ENCODE results near the gene TMEM245. TPM values are rescaled to one million over a fixed set of nuclear protein-coding genes. Genes with fewer than 3 reads are reported as not detected.

TMEM245 gene
- total and polyA plus RNA-seq, 10 of the 15 experiments (the other 5 are each of a cell fraction or from before 2014, with no cell fraction given), result 7.4 to 36.1 (median 19.0) TPM

DNA sequence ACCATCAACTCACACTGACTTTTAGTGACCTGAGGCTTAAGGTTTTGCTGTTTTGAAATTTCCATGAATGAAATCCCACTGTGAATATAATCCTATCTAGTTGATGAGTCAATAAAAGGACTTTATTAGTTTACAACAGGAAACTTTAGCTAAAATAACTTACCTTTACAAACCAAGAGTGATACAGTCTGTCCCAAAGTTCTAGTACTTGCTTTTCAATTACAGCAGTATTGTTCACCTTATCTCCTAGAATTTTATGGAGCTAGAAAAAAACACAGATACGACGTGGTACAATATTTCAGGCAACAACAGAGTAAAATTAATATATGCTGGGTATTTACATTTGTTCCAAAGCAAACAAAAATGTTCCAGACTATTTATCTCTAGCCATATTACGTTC lies 59.6 kb downstream of the TMEM245 start:
- H3K79me2 ChIP-seq (ENCODE audit: control insufficient read depth, insufficient read depth, low read length), result no peaks in the 10 kb centered on the region
- no peak overlapping the region for H3K9ac ChIP-seq (ENCODE audit: control insufficient read depth, insufficient read depth, low read length)
- 100% methylated on average over 3 of the region's 3 CpGs for WGBS (ENCODE audit: insufficient coverage, insufficient replicate concordance, low lambda C conversion rate, missing lambda C conversion rate)
- H3K27me3 ChIP-seq (replicated peaks in 1 of 2; ENCODE audit: control insufficient read depth in 2 of 2, insufficient read depth in 2 of 2, low read length in 1 of 2), result no peaks in the 10 kb centered on the region
- ChIA-PET SMC1A (ENCODE audit: uncharacterized antibody, unreplicated experiment) (interaction anchor here (2.3 kb wide), 1 partner anchor 17 kb away, joined by 9 read pairs; no protein-coding TSS in a partner anchor), POLR2A (no interaction called here), CTCF (no interaction called here), RAD21 (ENCODE audit: unreplicated experiment) (no interaction called here)
- no peak overlapping the region for H3K4me2 ChIP-seq (ENCODE audit: control insufficient read depth, insufficient read depth)
- BruUV-seq (replicated peaks), result no TSS peak
- no peaks in the 10 kb centered on the region for H4K20me1 ChIP-seq (ENCODE audit: control insufficient read depth, insufficient read depth)
- peaks cover 6 to 14% of the 10 kb centered on the region in 2 experiments for H3K36me3 ChIP-seq (ENCODE audit: control insufficient read depth in 2 of 2, insufficient read depth in 2 of 2, low read length in 1 of 2)
- no peak for TF ChIP-seq STAT3 (IDR thresholded peaks at IDR 0.05; ENCODE audit: low read depth, low read length)
- TF ChIP-seq ZNF217 (IDR thresholded peaks at IDR 0.05), result no peak
- no peak for TF ChIP-seq TCF12 (IDR thresholded peaks at IDR 0.05; ENCODE audit: low read depth, low read length)
- no peak for TF ChIP-seq SMC3 (IDR thresholded peaks at IDR 0.05; ENCODE audit: borderline replicate concordance, low read length)
- no peak for TF ChIP-seq FOXM1 (IDR thresholded peaks at IDR 0.05; ENCODE audit: low read depth, low read length)
- TF ChIP-seq RB1 (IDR thresholded peaks at IDR 0.05; ENCODE audit: borderline replicate concordance), result no peak
- TF ChIP-seq, protein P1, sequence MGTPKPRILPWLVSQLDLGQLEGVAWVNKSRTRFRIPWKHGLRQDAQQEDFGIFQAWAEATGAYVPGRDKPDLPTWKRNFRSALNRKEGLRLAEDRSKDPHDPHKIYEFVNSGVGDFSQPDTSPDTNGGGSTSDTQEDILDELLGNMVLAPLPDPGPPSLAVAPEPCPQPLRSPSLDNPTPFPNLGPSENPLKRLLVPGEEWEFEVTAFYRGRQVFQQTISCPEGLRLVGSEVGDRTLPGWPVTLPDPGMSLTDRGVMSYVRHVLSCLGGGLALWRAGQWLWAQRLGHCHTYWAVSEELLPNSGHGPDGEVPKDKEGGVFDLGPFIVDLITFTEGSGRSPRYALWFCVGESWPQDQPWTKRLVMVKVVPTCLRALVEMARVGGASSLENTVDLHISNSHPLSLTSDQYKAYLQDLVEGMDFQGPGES (IDR thresholded peaks at IDR 0.05), result no peak
- TF ChIP-seq, protein P2, sequence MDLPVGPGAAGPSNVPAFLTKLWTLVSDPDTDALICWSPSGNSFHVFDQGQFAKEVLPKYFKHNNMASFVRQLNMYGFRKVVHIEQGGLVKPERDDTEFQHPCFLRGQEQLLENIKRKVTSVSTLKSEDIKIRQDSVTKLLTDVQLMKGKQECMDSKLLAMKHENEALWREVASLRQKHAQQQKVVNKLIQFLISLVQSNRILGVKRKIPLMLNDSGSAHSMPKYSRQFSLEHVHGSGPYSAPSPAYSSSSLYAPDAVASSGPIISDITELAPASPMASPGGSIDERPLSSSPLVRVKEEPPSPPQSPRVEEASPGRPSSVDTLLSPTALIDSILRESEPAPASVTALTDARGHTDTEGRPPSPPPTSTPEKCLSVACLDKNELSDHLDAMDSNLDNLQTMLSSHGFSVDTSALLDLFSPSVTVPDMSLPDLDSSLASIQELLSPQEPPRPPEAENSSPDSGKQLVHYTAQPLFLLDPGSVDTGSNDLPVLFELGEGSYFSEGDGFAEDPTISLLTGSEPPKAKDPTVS (IDR thresholded peaks at IDR 0.05; ENCODE audit: low read depth, low read length), result no peak
- no peak for TF ChIP-seq KLF5 (IDR thresholded peaks at IDR 0.05; ENCODE audit: partially characterized antibody)
- TF ChIP-seq, protein P3, sequence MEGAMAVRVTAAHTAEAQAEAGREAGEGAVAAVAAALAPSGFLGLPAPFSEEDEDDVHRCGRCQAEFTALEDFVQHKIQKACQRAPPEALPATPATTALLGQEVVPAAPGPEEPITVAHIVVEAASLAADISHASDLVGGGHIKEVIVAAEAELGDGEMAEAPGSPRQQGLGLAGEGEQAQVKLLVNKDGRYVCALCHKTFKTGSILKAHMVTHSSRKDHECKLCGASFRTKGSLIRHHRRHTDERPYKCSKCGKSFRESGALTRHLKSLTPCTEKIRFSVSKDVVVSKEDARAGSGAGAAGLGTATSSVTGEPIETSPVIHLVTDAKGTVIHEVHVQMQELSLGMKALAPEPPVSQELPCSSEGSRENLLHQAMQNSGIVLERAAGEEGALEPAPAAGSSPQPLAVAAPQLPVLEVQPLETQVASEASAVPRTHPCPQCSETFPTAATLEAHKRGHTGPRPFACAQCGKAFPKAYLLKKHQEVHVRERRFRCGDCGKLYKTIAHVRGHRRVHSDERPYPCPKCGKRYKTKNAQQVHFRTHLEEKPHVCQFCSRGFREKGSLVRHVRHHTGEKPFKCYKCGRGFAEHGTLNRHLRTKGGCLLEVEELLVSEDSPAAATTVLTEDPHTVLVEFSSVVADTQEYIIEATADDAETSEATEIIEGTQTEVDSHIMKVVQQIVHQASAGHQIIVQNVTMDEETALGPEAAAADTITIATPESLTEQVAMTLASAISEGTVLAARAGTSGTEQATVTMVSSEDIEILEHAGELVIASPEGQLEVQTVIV (IDR thresholded peaks at IDR 0.05; ENCODE audit: borderline replicate concordance, partially characterized antibody), result no peak
- no peak for TF ChIP-seq NFYB (IDR thresholded peaks at IDR 0.05; ENCODE audit: insufficient read depth, low read depth, low read length)
- TF ChIP-seq SIN3A (IDR thresholded peaks at IDR 0.05; ENCODE audit: low read depth, low read length), result no peak
- TF ChIP-seq SRF (IDR thresholded peaks at IDR 0.05; ENCODE audit: low read depth in 2 of 2, low read length in 2 of 2), result no peak
- TF ChIP-seq, protein P4, sequence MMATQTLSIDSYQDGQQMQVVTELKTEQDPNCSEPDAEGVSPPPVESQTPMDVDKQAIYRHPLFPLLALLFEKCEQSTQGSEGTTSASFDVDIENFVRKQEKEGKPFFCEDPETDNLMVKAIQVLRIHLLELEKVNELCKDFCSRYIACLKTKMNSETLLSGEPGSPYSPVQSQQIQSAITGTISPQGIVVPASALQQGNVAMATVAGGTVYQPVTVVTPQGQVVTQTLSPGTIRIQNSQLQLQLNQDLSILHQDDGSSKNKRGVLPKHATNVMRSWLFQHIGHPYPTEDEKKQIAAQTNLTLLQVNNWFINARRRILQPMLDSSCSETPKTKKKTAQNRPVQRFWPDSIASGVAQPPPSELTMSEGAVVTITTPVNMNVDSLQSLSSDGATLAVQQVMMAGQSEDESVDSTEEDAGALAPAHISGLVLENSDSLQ (IDR thresholded peaks at IDR 0.05), result no peak
- TF ChIP-seq, protein P5, sequence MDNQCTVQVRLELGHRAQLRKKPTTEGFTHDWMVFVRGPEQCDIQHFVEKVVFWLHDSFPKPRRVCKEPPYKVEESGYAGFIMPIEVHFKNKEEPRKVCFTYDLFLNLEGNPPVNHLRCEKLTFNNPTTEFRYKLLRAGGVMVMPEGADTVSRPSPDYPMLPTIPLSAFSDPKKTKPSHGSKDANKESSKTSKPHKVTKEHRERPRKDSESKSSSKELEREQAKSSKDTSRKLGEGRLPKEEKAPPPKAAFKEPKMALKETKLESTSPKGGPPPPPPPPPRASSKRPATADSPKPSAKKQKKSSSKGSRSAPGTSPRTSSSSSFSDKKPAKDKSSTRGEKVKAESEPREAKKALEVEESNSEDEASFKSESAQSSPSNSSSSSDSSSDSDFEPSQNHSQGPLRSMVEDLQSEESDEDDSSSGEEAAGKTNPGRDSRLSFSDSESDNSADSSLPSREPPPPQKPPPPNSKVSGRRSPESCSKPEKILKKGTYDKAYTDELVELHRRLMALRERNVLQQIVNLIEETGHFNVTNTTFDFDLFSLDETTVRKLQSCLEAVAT (IDR thresholded peaks at IDR 0.05), result no peak
- no peak for TF ChIP-seq POLR2AphosphoS2 (IDR thresholded peaks at IDR 0.05; ENCODE audit: low read depth, low read length)
- no peak for DNase-seq (ENCODE audit: low read depth, low spot score)
- H3K27ac ChIP-seq (ENCODE audit: control insufficient read depth, insufficient read depth), result no peak overlapping the region
- H3K4me1 ChIP-seq (ENCODE audit: control insufficient read depth, insufficient read depth, low read length), result no peaks in the 10 kb centered on the region
- no peak overlapping the region for H3K4me3 ChIP-seq
- H2AFZ ChIP-seq (ENCODE audit: control insufficient read depth, low read depth, low read length), result no peak overlapping the region
- no peak for FAIRE-seq
- in situ Hi-C loops (cut with MboI) (no loop called here), intact Hi-C loops (cut with micrococcal nuclease; ENCODE audit: unreplicated experiment) (no loop called here)
- H3K9me3 ChIP-seq (replicated peaks; ENCODE audit: control insufficient read depth, insufficient read depth, low read length), result no peaks in the 10 kb centered on the region
- ATAC-seq, result no peak
